Astrocyte (in vitro differentiated cells and primary cell): Measurements from ENCODE around the gene NDUFA1. TPM values are rescaled to one million over a fixed set of nuclear protein-coding genes. Genes with fewer than 3 reads are reported as not detected.
"Not testable (repeated sequence)": the region's sequence is repeated elsewhere in the genome, so short reads cannot be mapped to it uniquely, and the experiment has no call there.

Experiments used
- DNase-seq: peaks from one replicate; pipeline ENCODE4 v3.0.0-alpha.2; 2010; ENCODE audit warnings: low read depth
- FAIRE-seq: peaks from 2 replicates; lab custom pipeline; 2011; peaks lifted over from hg19 to GRCh38; lab: Jason Lieb, UNC
- H2AFZ ChIP-seq: 2 replicates; pipeline ENCODE4 v1.6.0; 2012; ENCODE audit warnings: low read depth, low read length, inconsistent platforms
- H3K27ac ChIP-seq: 2 replicates; pipeline ENCODE4 v1.5.1; 2011; ENCODE audit warnings: low read depth, low read length, inconsistent platforms
- H3K27me3 ChIP-seq: 2 replicates; pipeline ENCODE4 v1.6.0; 2011; ENCODE audit warnings: low read length, inconsistent platforms; ENCODE audit not compliant: insufficient read depth
- H3K36me3 ChIP-seq: 2 replicates; pipeline ENCODE4 v1.5.1; 2011; ENCODE audit warnings: low read length, inconsistent platforms; ENCODE audit not compliant: insufficient read depth
- H3K4me1 ChIP-seq: 2 replicates; pipeline ENCODE4 v1.5.1; 2011; ENCODE audit warnings: low read length, inconsistent platforms; ENCODE audit not compliant: insufficient read depth
- H3K4me2 ChIP-seq: 2 replicates; pipeline ENCODE4 v1.6.0; 2012; ENCODE audit warnings: low read length, inconsistent platforms
- H3K4me3 ChIP-seq: 2 replicates; pipeline ENCODE4 v1.5.1; 2011; ENCODE audit warnings: low read depth, mild to moderate bottlenecking, low read length, inconsistent platforms; ENCODE audit not compliant: insufficient read depth
- H3K79me2 ChIP-seq: 2 replicates; pipeline ENCODE4 v1.6.0; 2012; ENCODE audit warnings: mild to moderate bottlenecking, low read length, inconsistent platforms; ENCODE audit not compliant: insufficient read depth
- H3K9ac ChIP-seq: 2 replicates; pipeline ENCODE4 v1.6.0; 2012; ENCODE audit warnings: mild to moderate bottlenecking, low read length, inconsistent platforms
- H3K9me3 ChIP-seq: 2 replicates; pipeline ENCODE4 v1.5.1; 2012; ENCODE audit warnings: low read depth, mild to moderate bottlenecking, low read length, inconsistent platforms; ENCODE audit not compliant: insufficient read depth
- H4K20me1 ChIP-seq: 2 replicates; pipeline ENCODE4 v1.6.0; 2012; ENCODE audit warnings: low read length, inconsistent platforms; ENCODE audit not compliant: insufficient read depth
- H3K27ac Mint-ChIP-seq: one replicate; pipeline ENCODE4 v1.8.0; 2021; ENCODE audit warnings: mild to moderate bottlenecking, mixed read lengths; ENCODE audit not compliant: unreplicated experiment
- H3K27me3 Mint-ChIP-seq: one replicate; pipeline ENCODE4 v1.8.0; 2021; ENCODE audit warnings: low read depth, mixed read lengths; ENCODE audit not compliant: unreplicated experiment
- H3K36me3 Mint-ChIP-seq: one replicate; pipeline ENCODE4 v1.8.0; 2021; ENCODE audit warnings: low read depth, mixed read lengths; ENCODE audit not compliant: unreplicated experiment
- H3K4me1 Mint-ChIP-seq: one replicate; pipeline ENCODE4 v1.8.0; 2021; ENCODE audit warnings: low read depth, mixed read lengths; ENCODE audit not compliant: unreplicated experiment
- H3K4me3 Mint-ChIP-seq: one replicate; pipeline ENCODE4 v1.8.0; 2021; ENCODE audit warnings: mild to moderate bottlenecking, moderate library complexity, mixed read lengths; ENCODE audit not compliant: unreplicated experiment
- H3K9me3 Mint-ChIP-seq: one replicate; pipeline ENCODE4 v1.8.0; 2021; ENCODE audit warnings: mild to moderate bottlenecking, mixed read lengths; ENCODE audit not compliant: unreplicated experiment
- EZH2 ChIP-seq: IDR thresholded peaks from 2 replicates; pipeline ENCODE4 v1.6.1; 2012; ENCODE audit warnings: mild to moderate bottlenecking, low read length, inconsistent platforms; ENCODE audit not compliant: insufficient read depth
- total RNA-seq: library from RNA; stranded (reverse); gene quantifications from 2 replicates; pipeline ENCODE4 v1.2.1, GENCODE V29; 2021
- TF ChIP-seq, protein P1 (sequence below): IDR thresholded peaks from 2 replicates; pipeline ENCODE4 v1.5.1; 2011; ENCODE audit warnings: low read depth, mild to moderate bottlenecking, inconsistent platforms, low read length, moderate library complexity; ENCODE audit not compliant: insufficient read depth

The NDUFA1 gene
- total RNA-seq, 1 donor from 2014 or later: 109 TPM

- H4K20me1 ChIP-seq: no peaks in the 10 kb centered on the region
- no peaks in the 10 kb centered on the region for H3K9me3 ChIP-seq
- no peak overlapping the region for H3K27ac Mint-ChIP-seq
- H3K4me3 Mint-ChIP-seq: no peak overlapping the region
- H3K79me2 ChIP-seq: no peaks in the 10 kb centered on the region
- peaks cover 2% of the 10 kb centered on the region for H3K4me1 ChIP-seq
- no peak overlapping the region for H3K9ac ChIP-seq
- TF ChIP-seq, protein P1, sequence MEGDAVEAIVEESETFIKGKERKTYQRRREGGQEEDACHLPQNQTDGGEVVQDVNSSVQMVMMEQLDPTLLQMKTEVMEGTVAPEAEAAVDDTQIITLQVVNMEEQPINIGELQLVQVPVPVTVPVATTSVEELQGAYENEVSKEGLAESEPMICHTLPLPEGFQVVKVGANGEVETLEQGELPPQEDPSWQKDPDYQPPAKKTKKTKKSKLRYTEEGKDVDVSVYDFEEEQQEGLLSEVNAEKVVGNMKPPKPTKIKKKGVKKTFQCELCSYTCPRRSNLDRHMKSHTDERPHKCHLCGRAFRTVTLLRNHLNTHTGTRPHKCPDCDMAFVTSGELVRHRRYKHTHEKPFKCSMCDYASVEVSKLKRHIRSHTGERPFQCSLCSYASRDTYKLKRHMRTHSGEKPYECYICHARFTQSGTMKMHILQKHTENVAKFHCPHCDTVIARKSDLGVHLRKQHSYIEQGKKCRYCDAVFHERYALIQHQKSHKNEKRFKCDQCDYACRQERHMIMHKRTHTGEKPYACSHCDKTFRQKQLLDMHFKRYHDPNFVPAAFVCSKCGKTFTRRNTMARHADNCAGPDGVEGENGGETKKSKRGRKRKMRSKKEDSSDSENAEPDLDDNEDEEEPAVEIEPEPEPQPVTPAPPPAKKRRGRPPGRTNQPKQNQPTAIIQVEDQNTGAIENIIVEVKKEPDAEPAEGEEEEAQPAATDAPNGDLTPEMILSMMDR: no peak
- no peaks in the 10 kb centered on the region for H3K27me3 Mint-ChIP-seq
- FAIRE-seq (peak; percentile 96), DNase-seq (no peak)
- H3K36me3 Mint-ChIP-seq: no peaks in the 10 kb centered on the region
- no peaks in the 10 kb centered on the region for H3K36me3 ChIP-seq
- H3K4me2 ChIP-seq: no peak overlapping the region
- no peaks in the 10 kb centered on the region for H3K9me3 Mint-ChIP-seq
- no peak overlapping the region for H2AFZ ChIP-seq
- no peaks in the 10 kb centered on the region for H3K27me3 ChIP-seq
- H3K4me3 ChIP-seq: no peak overlapping the region
- no peaks in the 10 kb centered on the region for H3K4me1 Mint-ChIP-seq
- H3K27ac ChIP-seq: no peak overlapping the region
Measured at GRCh38 chrX:119885554-119886428, 14.2 kb downstream of the NDUFA1 start.

GRCh38 chrX:119887721-119888425, 16.2 kb downstream of the NDUFA1 start:
- Mint-ChIP-seq H3K27ac (no peak overlapping the region), H3K9me3 (no peaks in the 10 kb centered on the region), H3K4me3 (no peak overlapping the region), H3K36me3 (no peaks in the 10 kb centered on the region), H3K27me3 (no peaks in the 10 kb centered on the region), H3K4me1 (peaks cover 8% of the 10 kb centered on the region)
- no peaks in the 10 kb centered on the region for H3K27me3 ChIP-seq
- FAIRE-seq (no peak), DNase-seq (peak; percentile 30)
- TF ChIP-seq, protein P1: peak; percentile 33
- TF ChIP-seq EZH2: no peak
- H2AFZ ChIP-seq: peak overlapping the region; percentile 66
- H3K79me2 ChIP-seq: no peaks in the 10 kb centered on the region
- H3K36me3 ChIP-seq: no peaks in the 10 kb centered on the region
- no peaks in the 10 kb centered on the region for H4K20me1 ChIP-seq
- no peak overlapping the region for H3K9ac ChIP-seq
- no peak overlapping the region for H3K27ac ChIP-seq
- peak overlapping the region; percentile 76 for H3K4me2 ChIP-seq
- peaks cover 2% of the 10 kb centered on the region for H3K4me1 ChIP-seq
- no peaks in the 10 kb centered on the region for H3K9me3 ChIP-seq
- peak overlapping the region; percentile 37 for H3K4me3 ChIP-seq

GRCh38 chrX:119890626-119891025, 19.0 kb downstream of the NDUFA1 start:
- not testable (repeated sequence) for H3K4me1 ChIP-seq, H3K4me1 Mint-ChIP-seq, H3K27ac ChIP-seq, H3K27me3 Mint-ChIP-seq, H3K4me2 ChIP-seq, H3K9me3 ChIP-seq, H3K36me3 Mint-ChIP-seq, FAIRE-seq, H3K9ac ChIP-seq, DNase-seq, H3K27ac Mint-ChIP-seq, H3K79me2 ChIP-seq, H4K20me1 ChIP-seq, H3K9me3 Mint-ChIP-seq, H2AFZ ChIP-seq, H3K27me3 ChIP-seq, H3K4me3 Mint-ChIP-seq, H3K4me3 ChIP-seq, H3K36me3 ChIP-seq

GRCh38 chrX:119891961-119892692, 20.5 kb downstream of the NDUFA1 start:
- H3K4me3 Mint-ChIP-seq, H3K36me3 Mint-ChIP-seq: not testable (repeated sequence)
- peak overlapping the region; percentile 53 for H3K27ac Mint-ChIP-seq

More at GRCh38 chrX:119891961-119892692, 20.5 kb downstream of the NDUFA1 start:
- H3K27me3 Mint-ChIP-seq, H3K27ac ChIP-seq, H3K9ac ChIP-seq, H4K20me1 ChIP-seq, H3K9me3 Mint-ChIP-seq, H3K4me1 ChIP-seq, H3K79me2 ChIP-seq, H3K27me3 ChIP-seq, H3K4me3 ChIP-seq, H3K36me3 ChIP-seq, H2AFZ ChIP-seq, H3K4me1 Mint-ChIP-seq, H3K9me3 ChIP-seq, H3K4me2 ChIP-seq: not testable (repeated sequence)
- DNase-seq (peak; percentile 8), FAIRE-seq (peak; percentile 89)
